Measurements from ENCODE around the gene KLHDC1. TPM values are rescaled to one million over a fixed set of nuclear protein-coding genes. Genes with fewer than 3 reads are reported as not detected.

Gene KLHDC1
- total and polyA plus RNA-seq, 4 donors, result 0.65 to 10.0 (median 4.8) TPM

DNA sequence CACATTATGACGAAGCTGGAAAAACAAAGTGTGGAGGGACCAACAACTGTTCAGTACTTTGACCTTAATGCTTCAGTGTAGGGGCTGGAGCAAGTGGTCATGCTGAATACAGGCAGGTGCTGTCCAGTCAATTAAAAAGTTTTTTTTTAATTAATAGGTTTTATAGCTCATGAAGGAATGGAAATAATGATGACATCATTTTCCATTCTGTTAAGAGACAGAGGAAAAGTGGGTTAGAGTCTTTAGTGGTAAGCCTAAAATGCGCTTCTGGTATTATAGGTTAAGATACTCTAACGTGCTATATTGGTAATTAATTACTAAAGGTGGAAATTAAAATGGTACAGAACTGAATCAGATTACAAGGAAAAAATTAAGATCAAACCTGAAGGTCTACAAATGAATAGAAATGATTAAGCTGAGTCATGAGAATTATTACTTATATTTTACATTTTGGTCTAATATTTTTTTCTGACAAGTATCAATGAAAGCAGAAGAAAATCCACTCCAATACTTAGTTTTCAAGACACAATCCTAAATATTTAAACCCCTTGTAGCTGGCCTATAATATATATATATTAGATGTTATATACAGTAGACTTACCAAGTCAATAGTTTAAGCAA lies 90.6 kb downstream of the KLHDC1 start:
- H3K27ac ChIP-seq (ENCODE audit: low read depth in 1 of 2, low read length in 1 of 2), result no peak overlapping the region
- no peaks in the 10 kb centered on the region for H3K27me3 ChIP-seq (ENCODE audit: control insufficient read depth in 3 of 3, insufficient read depth in 3 of 3, low read length in 2 of 3)
- H3K9me3 ChIP-seq (ENCODE audit: control insufficient read depth in 4 of 4, insufficient read depth in 3 of 4, low read length in 3 of 4), result peaks cover 0 to 2% (median 0%) of the 10 kb centered on the region in 4 donors
- ATAC-seq (ENCODE audit: insufficient read depth, low FRiP score) (no peak), DNase-seq (no peak)
- no peaks in the 10 kb centered on the region for H3K4me1 ChIP-seq (ENCODE audit: control insufficient read depth in 5 of 5, insufficient read depth in 5 of 5, low read length in 5 of 5)
- WGBS, 2 donors, result 91 to 92% methylated on average over 3 of the region's 3 CpGs
- peaks cover 16 to 71% (median 39%) of the 10 kb centered on the region in 4 donors for H3K36me3 ChIP-seq (ENCODE audit: control insufficient read depth in 4 of 4, insufficient read depth in 4 of 4, low read length in 4 of 4)
- no peak overlapping the region for H3K4me3 ChIP-seq
- H3K9ac ChIP-seq (ENCODE audit: insufficient read depth in 1 of 2, low read length in 2 of 2), result no peak overlapping the region
- TF ChIP-seq, protein P1, sequence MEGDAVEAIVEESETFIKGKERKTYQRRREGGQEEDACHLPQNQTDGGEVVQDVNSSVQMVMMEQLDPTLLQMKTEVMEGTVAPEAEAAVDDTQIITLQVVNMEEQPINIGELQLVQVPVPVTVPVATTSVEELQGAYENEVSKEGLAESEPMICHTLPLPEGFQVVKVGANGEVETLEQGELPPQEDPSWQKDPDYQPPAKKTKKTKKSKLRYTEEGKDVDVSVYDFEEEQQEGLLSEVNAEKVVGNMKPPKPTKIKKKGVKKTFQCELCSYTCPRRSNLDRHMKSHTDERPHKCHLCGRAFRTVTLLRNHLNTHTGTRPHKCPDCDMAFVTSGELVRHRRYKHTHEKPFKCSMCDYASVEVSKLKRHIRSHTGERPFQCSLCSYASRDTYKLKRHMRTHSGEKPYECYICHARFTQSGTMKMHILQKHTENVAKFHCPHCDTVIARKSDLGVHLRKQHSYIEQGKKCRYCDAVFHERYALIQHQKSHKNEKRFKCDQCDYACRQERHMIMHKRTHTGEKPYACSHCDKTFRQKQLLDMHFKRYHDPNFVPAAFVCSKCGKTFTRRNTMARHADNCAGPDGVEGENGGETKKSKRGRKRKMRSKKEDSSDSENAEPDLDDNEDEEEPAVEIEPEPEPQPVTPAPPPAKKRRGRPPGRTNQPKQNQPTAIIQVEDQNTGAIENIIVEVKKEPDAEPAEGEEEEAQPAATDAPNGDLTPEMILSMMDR (IDR thresholded peaks at IDR 0.05; ENCODE audit: control extremely low read depth, extremely low read depth), result no peak

DNA sequence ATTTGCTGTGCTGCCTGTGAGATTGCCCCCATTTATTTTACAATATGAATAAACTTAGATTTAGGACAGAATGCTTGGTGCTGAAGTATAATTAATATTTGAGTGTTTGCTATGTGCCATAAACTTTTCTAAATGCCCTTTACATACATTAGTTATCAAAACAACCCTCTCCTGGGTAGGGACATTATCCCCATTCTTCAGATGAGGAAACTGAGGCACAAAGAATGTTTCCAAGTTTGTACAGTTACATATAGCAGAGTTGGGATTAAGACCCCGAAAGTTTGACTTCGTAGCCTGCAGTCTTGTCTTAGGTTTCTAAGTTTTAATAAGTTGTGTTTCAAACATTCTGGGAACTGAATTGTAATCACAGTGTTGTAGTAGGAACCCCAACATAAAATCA lies 93.4 kb downstream of the KLHDC1 start:
- Histone ChIP-seq H3K9ac (ENCODE audit: insufficient read depth in 1 of 2, low read length in 2 of 2) (no peak overlapping the region), H3K27me3 (ENCODE audit: control insufficient read depth in 3 of 3, insufficient read depth in 3 of 3, low read length in 2 of 3) (no peaks in the 10 kb centered on the region), H3K4me1 (ENCODE audit: control insufficient read depth in 5 of 5, insufficient read depth in 5 of 5, low read length in 5 of 5) (no peaks in the 10 kb centered on the region), H3K36me3 (ENCODE audit: control insufficient read depth in 4 of 4, insufficient read depth in 4 of 4, low read length in 4 of 4) (peaks cover 12 to 67% (median 40%) of the 10 kb centered on the region in 4 donors), H3K27ac (ENCODE audit: low read depth in 1 of 2, low read length in 1 of 2) (no peak overlapping the region), H3K9me3 (ENCODE audit: control insufficient read depth in 4 of 4, insufficient read depth in 3 of 4, low read length in 3 of 4) (peaks cover 0 to 2% (median 0%) of the 10 kb centered on the region in 4 donors), H3K4me3 (no peak overlapping the region)
- 97 to 99% methylated on average over 2 of the region's 2 CpGs for WGBS, 2 donors
- ATAC-seq (ENCODE audit: insufficient read depth, low FRiP score) (no peak), DNase-seq (no peak)
- TF ChIP-seq, protein P1 (IDR thresholded peaks at IDR 0.05; ENCODE audit: control extremely low read depth, extremely low read depth), result no peak

DNA sequence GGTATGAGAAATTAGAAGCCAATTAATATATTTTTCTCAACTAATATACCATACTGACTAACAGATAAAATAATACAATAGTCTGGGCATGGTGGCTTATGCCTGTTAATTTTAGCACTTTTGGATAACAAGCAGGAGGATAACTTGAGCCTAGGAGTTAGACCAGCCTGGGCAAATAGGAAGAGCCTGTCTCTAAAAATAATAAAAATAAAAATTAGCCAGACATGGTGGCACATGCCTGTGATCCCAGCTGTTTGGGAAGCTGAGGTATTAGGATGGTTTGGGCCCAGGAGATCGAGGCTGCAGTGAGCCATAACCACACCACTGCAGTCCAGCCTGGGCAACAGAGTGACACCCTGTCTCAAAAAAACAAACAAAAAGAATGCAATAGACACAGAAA lies 99.7 kb downstream of the KLHDC1 start:
- peaks cover 10 to 58% (median 29%) of the 10 kb centered on the region in 4 donors for H3K36me3 ChIP-seq (ENCODE audit: control insufficient read depth in 4 of 4, insufficient read depth in 4 of 4, low read length in 4 of 4)
- H3K27ac ChIP-seq (ENCODE audit: low read depth in 1 of 2, low read length in 1 of 2), result no peak overlapping the region
- H3K9ac ChIP-seq (ENCODE audit: insufficient read depth in 1 of 2, low read length in 2 of 2), result no peak overlapping the region
- no peak for ATAC-seq (ENCODE audit: insufficient read depth, low FRiP score)
- TF ChIP-seq, protein P1 (IDR thresholded peaks at IDR 0.05; ENCODE audit: control extremely low read depth, extremely low read depth), result no peak
- H3K9me3 ChIP-seq (ENCODE audit: control insufficient read depth in 4 of 4, insufficient read depth in 3 of 4, low read length in 3 of 4), result no peaks in the 10 kb centered on the region
- WGBS, 2 donors, result 0 to 5% methylated on average over 1 of the region's 1 CpG
- no peak overlapping the region for H3K4me3 ChIP-seq
- no peaks in the 10 kb centered on the region for H3K27me3 ChIP-seq (ENCODE audit: control insufficient read depth in 3 of 3, insufficient read depth in 3 of 3, low read length in 2 of 3)
- no peak for DNase-seq
- no peaks in the 10 kb centered on the region for H3K4me1 ChIP-seq (ENCODE audit: control insufficient read depth in 5 of 5, insufficient read depth in 5 of 5, low read length in 5 of 5)

DNA sequence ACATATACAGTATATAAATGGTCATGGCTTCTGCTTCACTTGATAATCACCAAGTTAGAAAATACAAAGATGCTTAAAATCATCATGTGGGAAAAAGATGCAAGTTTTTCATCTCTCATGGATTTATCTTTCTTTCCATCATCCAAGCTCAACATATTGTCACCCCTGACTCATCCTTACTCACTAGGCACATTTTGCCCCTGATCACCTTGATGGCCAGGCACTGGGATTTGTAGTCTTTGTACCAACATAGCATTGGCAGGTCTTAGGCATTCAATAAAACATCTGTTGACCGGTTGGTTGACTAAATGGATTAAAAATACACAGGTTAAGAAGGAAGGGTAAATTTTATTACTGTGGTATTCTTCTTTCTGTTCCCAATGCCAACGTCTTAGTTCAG lies 103.1 kb downstream of the KLHDC1 start:
- no peak overlapping the region for H3K9ac ChIP-seq (ENCODE audit: insufficient read depth in 1 of 2, low read length in 2 of 2)
- H3K4me3 ChIP-seq, result no peak overlapping the region
- TF ChIP-seq, protein P1 (IDR thresholded peaks at IDR 0.05; ENCODE audit: control extremely low read depth, extremely low read depth), result no peak
- H3K4me1 ChIP-seq (ENCODE audit: control insufficient read depth in 5 of 5, insufficient read depth in 5 of 5, low read length in 5 of 5), result no peaks in the 10 kb centered on the region
- H3K27me3 ChIP-seq (ENCODE audit: control insufficient read depth in 3 of 3, insufficient read depth in 3 of 3, low read length in 2 of 3), result no peaks in the 10 kb centered on the region
- DNase-seq, result no peak
- WGBS, 2 donors, result 94 to 95% methylated on average over 2 of the region's 2 CpGs
- no peak for ATAC-seq (ENCODE audit: insufficient read depth, low FRiP score)
- no peak overlapping the region for H3K27ac ChIP-seq (ENCODE audit: low read depth in 1 of 2, low read length in 1 of 2)
- no peaks in the 10 kb centered on the region for H3K9me3 ChIP-seq (ENCODE audit: control insufficient read depth in 4 of 4, insufficient read depth in 3 of 4, low read length in 3 of 4)
- peaks cover 23 to 59% (median 35%) of the 10 kb centered on the region in 4 donors for H3K36me3 ChIP-seq (ENCODE audit: control insufficient read depth in 4 of 4, insufficient read depth in 4 of 4, low read length in 4 of 4)
